Activated CD4-positive, alpha-beta T cell treated with anti-CD3 and anti-CD28 coated beads, Interleukin-2, Interleukin-4, amounts not matched to agents 100 ng/mL and 50 ng/mL, durations not matched to agents 16 hours and 8 hours (primary cell): ENCODE data around the gene FCRL1.

Experiments used
- DNase-seq: peaks from one replicate; pipeline ENCODE4 v3.0.0-alpha.2; 2020; ENCODE audit warnings: low spot score

The FCRL1 gene

DNA sequence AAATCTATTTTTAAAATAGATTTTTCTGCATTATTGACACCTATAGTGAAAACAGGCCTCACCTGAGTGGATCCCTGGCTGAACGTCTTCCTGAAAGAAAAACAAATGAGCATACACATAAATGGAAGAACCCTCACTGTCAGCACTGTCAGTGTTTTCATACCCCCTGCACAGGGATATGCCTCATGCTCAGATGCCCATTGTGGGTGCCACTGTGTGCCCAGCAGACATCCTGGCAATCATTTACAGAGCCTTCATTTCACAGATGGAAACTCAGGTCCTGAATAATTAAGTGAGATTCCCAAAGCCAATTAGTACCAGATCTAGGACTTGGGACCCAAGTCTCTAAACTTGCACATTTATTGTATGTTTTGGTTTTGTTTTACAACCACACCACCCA is 19.9 kb downstream of the FCRL1 start:
- no peak for DNase-seq

- DNase-seq = no peak
Observed at GRCh38 chr1:157798211-157798610, 21.7 kb downstream of the FCRL1 start.

DNA sequence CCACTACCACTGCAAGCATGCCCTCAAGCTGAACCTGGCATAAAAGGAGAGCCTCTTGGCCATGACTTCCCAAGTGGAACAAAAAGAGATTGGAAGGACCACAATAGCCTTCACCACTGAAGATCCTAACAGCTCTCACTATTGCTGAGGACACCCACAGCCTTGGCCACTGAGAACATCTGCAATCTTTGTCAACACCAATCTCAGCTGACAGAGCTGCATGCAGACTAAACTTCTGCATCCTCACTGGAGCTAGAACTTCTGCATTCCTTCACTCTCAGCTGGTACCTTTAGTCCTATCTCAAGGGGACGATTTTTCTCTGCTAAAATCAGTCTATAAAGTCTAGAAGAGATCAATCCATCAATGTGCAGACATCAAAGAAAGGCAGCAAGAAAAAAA is 34.7 kb downstream of the FCRL1 start:
- no peak for DNase-seq

DNA sequence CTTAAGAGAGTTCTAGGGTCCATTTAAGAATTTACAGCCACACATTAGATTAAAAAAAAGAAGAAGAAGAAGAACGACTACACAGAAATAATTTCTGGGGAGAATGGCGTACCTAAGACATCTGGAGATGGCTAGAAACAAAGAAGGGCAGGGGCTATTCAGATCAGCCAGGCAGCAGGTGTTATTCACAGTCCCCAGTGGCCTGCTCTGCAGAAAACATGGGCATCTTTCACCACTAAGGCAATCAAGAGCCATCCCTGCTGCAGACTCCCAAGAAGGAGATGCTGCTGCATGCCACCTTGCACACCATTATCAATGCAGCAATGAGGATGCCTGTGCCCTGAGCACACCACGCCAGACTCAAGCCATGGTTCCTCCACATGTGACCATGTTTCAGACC is 35.1 kb downstream of the FCRL1 start:
- DNase-seq = no peak

GRCh38 chr1:157782931-157783330 is 37.0 kb downstream of the FCRL1 start:
- DNase-seq = no peak

- DNase-seq = no peak
Observed at GRCh38 chr1:157781048-157781447, 38.9 kb downstream of the FCRL1 start.

DNA sequence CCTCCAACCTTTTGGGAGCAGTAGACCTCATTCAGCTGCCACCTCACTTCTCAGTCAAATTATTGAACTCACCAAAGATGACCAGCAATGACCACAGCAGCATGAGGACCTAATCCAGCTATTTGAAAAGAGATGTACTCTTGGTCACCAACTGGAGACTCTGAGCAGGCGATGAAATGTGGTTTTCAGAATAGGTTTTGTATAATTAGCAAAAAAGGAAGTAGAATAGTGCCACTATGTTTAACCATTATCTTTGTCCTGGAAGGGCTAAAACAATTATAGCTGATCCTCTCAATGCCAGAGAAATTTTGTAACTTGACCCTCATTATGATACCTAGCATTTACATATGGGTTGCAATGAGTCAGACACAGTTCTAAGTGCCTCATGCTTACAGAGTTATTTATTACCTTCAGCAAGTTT is 42.9 kb downstream of the FCRL1 start, which contains the start of gene FCRL2:
Gene FCRL2 (minus strand): TSS at position 162 of the 421 bp plus-strand sequence. CDS start 59 bp downstream, at position 103.
- no peak for DNase-seq

DNA sequence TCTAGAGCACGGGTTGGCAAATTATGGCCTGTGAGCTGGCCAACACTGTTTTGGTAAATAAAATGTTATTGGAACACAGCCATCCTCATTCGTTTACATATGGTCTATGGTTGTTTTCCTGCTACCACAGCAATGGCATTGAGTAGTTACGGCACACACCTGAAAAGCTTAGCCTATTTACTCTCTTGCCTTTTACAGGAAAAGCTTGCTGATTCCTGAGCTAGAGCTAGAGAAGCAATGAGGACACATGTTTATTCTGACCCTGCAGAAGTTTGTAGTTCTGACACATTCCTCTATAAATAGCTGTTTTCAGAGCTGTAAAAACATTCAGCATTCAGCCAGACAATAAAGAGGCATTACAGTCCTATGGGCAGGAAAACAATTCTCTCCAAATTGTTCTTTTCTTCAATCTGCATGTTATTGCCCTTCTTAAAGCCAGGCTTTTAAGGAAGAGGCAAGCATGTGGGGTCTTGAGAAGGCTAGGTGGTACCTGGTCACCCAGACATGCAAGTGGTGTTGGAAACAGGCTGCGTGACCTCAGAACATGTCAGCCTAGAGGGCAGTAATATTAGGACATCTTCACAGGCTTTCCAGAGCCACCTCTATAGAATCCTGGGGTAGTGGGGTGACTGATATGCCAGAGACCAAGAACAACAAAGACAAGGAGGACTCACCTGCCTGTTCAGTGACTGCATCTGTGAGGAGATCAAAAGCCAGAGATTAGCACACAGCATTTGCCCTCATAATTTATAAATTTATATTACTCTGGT is 44.6 kb downstream of the FCRL1 start:
- DNase-seq = no peak

- DNase-seq = no peak
Observed at GRCh38 chr1:157774412-157774811, 45.5 kb downstream of the FCRL1 start.

DNA sequence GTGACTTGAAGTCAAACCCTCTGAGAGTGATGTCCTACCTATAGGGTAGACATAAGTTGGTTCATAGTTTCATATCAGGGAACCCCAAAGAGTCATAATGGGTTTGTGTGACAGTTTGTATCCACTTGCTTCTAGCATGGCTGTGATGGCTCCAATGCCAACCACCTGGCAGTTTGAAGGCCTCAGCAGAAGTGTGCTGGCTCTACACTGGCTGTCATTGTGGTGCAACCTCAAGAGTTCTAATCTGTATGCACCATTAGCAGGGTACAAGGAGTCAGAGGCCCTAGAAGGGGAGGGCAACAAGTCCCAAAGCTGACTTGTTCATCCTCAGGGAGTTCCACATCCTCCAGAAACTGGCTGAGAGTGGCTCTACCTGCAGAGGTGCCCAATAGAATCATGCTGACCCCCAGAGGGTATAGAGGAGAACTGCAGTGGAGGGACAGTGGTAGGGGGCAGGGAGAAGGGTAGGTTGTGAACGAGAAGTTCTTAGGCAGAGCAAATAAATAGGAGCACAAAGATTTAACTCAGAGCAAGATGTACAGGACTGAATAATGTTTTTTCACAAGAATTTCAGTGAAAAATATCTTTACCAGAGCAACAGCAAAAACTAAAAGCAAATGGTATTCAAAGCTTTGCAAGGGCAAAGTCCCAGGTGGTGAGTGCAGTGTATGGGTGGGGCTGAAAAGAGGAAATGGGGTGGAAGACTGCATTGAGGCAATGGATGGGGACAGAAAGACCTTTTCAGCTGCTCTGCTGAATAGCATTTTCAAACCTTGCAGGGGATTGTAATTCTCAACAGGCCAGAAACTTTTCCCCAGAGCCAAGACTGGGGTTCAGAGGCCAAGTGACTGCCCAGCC is 46.2 kb downstream of the FCRL1 start:
- no peak for DNase-seq

- DNase-seq = no peak
Observed at GRCh38 chr1:157771661-157772425, 48.1 kb downstream of the FCRL1 start.

- DNase-seq = no peak
Observed at GRCh38 chr1:157770442-157771043, 49.4 kb downstream of the FCRL1 start.

DNA sequence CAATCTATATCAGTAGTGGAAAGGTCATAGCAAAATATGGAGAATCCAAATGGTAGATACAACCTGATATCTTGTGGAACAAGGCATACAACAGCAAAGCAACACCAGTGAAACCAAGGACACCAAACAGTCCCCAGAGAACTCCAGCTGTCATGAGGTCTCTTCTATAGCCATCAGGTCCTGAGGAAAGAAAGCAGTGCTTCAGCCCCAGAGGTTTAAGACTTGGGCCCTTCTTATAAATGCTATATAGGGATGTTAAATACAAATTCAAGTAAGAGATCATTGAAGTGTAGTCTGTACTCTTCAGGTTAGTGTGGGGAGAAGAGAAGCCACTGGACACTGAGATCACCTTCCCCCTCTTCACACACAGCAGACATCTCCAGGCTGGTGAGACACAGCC is 53.1 kb downstream of the FCRL1 start:
- DNase-seq = no peak

- no peak for DNase-seq
Observed at GRCh38 chr1:157758018-157758417, 61.9 kb downstream of the FCRL1 start.

- no peak for DNase-seq
Observed at GRCh38 chr1:157753611-157754010, 66.3 kb downstream of the FCRL1 start.

DNA sequence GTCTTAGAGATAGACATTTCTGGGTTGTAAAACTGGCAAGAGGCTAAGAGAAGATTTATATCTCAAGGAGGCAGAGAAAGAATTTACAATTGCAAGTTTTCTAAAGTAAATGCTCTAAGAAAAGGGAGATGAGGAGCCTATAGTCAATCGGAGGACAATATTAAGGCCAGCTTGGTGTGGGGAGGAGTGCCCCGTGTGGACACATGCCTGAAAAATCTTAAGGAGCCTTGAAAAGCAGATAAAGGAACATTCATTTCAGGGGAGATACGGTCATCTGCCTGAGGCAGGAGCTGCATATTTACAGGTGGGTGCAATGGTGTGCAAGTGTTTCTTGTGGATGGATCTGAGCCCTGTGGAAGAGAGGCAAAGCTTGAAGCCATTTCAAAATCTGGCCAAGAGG is 68.6 kb downstream of the FCRL1 start:
- DNase-seq = no peak

DNA sequence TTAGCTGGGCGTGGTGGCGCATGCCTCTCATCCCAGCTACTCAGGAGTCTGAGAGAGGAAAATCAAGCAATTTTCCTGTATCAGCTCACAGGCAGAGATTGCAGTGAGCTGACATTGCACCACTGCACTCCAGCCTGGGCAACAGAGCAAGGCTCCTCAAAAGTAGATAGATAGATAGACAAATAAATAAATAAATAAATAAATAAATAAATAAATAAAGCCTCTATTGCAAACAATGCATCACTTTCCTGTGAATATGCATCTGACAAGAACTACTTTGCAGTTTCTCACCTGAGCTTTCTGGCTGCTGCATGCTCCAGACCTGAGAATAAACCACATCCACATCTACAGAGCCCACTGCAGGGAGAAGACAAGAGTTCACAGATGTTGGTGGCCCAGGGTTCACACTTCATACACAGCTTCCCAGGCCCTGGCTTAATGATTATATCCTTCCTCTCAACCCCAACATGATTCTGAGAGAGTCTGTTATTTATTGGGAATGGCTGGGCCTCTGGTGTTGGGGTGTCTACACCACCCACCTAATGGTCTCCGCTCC is 71.6 kb downstream of the FCRL1 start:
- DNase-seq = no peak
